ENCODE data around the gene DISC1.

DNA sequence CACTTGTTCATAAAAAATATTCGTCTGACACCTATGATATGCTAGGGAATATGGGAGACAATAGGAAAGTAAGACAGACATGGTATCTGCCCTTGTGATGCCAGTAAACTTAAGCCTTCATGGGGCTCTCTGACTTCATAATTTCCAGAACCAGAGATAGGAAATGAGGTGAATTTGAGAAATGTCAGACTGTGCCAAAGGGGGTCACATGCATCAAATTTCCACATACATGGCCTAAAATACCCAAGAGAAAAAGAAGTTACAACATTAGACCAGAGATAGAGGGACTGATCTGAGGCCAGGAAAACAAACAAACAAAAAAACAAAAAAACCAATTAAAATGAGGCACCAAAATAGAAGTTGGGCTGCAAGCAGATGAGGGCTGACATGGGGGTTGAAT is 75.7 kb downstream of the DISC1 start:
- no peak for TF ChIP-seq POLR2AphosphoS5 (IDR thresholded peaks at IDR 0.05; ENCODE audit: insufficient read depth in 1 of 2, low read depth in 1 of 2)
- TF ChIP-seq, protein P1, sequence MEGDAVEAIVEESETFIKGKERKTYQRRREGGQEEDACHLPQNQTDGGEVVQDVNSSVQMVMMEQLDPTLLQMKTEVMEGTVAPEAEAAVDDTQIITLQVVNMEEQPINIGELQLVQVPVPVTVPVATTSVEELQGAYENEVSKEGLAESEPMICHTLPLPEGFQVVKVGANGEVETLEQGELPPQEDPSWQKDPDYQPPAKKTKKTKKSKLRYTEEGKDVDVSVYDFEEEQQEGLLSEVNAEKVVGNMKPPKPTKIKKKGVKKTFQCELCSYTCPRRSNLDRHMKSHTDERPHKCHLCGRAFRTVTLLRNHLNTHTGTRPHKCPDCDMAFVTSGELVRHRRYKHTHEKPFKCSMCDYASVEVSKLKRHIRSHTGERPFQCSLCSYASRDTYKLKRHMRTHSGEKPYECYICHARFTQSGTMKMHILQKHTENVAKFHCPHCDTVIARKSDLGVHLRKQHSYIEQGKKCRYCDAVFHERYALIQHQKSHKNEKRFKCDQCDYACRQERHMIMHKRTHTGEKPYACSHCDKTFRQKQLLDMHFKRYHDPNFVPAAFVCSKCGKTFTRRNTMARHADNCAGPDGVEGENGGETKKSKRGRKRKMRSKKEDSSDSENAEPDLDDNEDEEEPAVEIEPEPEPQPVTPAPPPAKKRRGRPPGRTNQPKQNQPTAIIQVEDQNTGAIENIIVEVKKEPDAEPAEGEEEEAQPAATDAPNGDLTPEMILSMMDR (IDR thresholded peaks at IDR 0.05): no peak

Measured in vagina (tissue), 2 donors.